GM23338 (cell line): ENCODE results near the gene DAPK1. TPM values are rescaled to one million over a fixed set of nuclear protein-coding genes. Genes with fewer than 3 reads are reported as not detected.

Source experiments
- ATAC-seq: fragments of 200-7000 bp; cut with Tn5 transposase; 3 replicates; pipeline ENCODE4 v1.9.1; 2020
- DNase-seq: peaks from one replicate; pipeline ENCODE4 v3.0.0-alpha.2; 2015; ENCODE audit warnings: low spot score
- H2AFZ ChIP-seq: fragments of 200-600 bp; sonication (generic); 2 replicates; pipeline ENCODE4 v1.8.0; 2016; ENCODE audit warnings: antibody characterized with exemption, mild to moderate bottlenecking, moderate library complexity
- H3F3A ChIP-seq: fragments of 200-600 bp; sonication (generic); replicated peaks from 2 replicates; pipeline ENCODE4 v1.8.0; 2017; ENCODE audit warnings: antibody characterized with exemption, mixed run types, low read depth
- H3K27ac ChIP-seq: fragments of 200-600 bp; sonication (generic); 2 replicates; pipeline ENCODE4 v1.6.1; 2016; ENCODE audit warnings: low read depth
- H3K27me3 ChIP-seq: fragments of 200-600 bp; sonication (generic); 2 replicates; pipeline ENCODE4 v1.8.0; 2016; ENCODE audit warnings: mild to moderate bottlenecking, mixed run types, moderate library complexity; ENCODE audit not compliant: insufficient read depth
- H3K36me3 ChIP-seq: fragments of 200-600 bp; sonication (generic); 2 replicates; pipeline ENCODE4 v1.8.0; 2016; ENCODE audit warnings: mild to moderate bottlenecking; ENCODE audit not compliant: insufficient read depth
- H3K4me1 ChIP-seq: fragments of 200-600 bp; sonication (generic); 2 replicates; pipeline ENCODE4 v1.8.0; 2016; ENCODE audit warnings: mild to moderate bottlenecking, moderate library complexity; ENCODE audit not compliant: insufficient read depth
- H3K4me2 ChIP-seq: fragments of 200-600 bp; sonication (generic); 2 replicates; pipeline ENCODE4 v1.7.1; 2017; ENCODE audit warnings: mixed run types
- H3K4me3 ChIP-seq: fragments of 200-600 bp; sonication (generic); 2 replicates; pipeline ENCODE4 v1.6.1; 2016; ENCODE audit warnings: mixed run types
- H3K79me2 ChIP-seq: fragments of 200-600 bp; sonication (generic); replicated peaks from 2 replicates; pipeline ENCODE4 v1.8.0; 2017; ENCODE audit warnings: mild to moderate bottlenecking; ENCODE audit not compliant: insufficient read depth
- H3K9me2 ChIP-seq: fragments of 200-600 bp; sonication (generic); 2 replicates; pipeline ENCODE4 v1.8.0; 2017; ENCODE audit not compliant: insufficient read depth
- H4K20me1 ChIP-seq: fragments of 200-600 bp; sonication (generic); replicated peaks from 2 replicates; pipeline ENCODE4 v1.8.0; 2017; ENCODE audit warnings: mild to moderate bottlenecking; ENCODE audit not compliant: insufficient read depth
- H3K27ac Mint-ChIP-seq: 2 replicates; pipeline ENCODE4 v1.8.0; 2020; ENCODE audit warnings: inconsistent platforms, mild to moderate bottlenecking, moderate library complexity, mixed read lengths
- H3K27me3 Mint-ChIP-seq: 3 replicates; pipeline ENCODE4 v1.8.0; 2022; ENCODE audit warnings: low read depth, mild to moderate bottlenecking, moderate library complexity, mixed read lengths, inconsistent platforms; ENCODE audit not compliant: insufficient read depth, poor library complexity
- H3K36me3 Mint-ChIP-seq: 3 replicates; pipeline ENCODE4 v1.8.0; 2021; ENCODE audit warnings: low read depth, mild to moderate bottlenecking, inconsistent platforms, moderate library complexity, mixed read lengths
- H3K4me1 Mint-ChIP-seq: 3 replicates; pipeline ENCODE4 v1.8.0; 2020; ENCODE audit warnings: mild to moderate bottlenecking, inconsistent platforms, mixed read lengths
- H3K4me3 Mint-ChIP-seq: 3 replicates; pipeline ENCODE4 v1.8.0; 2021; ENCODE audit warnings: moderate library complexity, mild to moderate bottlenecking, inconsistent platforms, mixed read lengths
- H3K9me3 Mint-ChIP-seq: 3 replicates; pipeline ENCODE4 v1.8.0; 2020; ENCODE audit warnings: moderate library complexity, mild to moderate bottlenecking, inconsistent platforms, mixed read lengths
- CREB1 ChIP-seq: fragments of 250-450 bp; sonication (Bioruptor Pico); IDR thresholded peaks from 2 replicates; pipeline ENCODE4 v1.5.0; 2020; ENCODE audit warnings: low read depth, mild to moderate bottlenecking, moderate library complexity
- CTCF ChIP-seq, 2 experiments: fragments of 200-600 bp in 1 of 2; sonication (generic) in 1 of 2; conservative IDR thresholded peaks; 2 replicates each; pipeline versions ENCODE4 v1.5.1 to v1.6.1; 2016 to 2017; ENCODE audit warnings: antibody characterized with exemption in 2 of 2, low read depth in 2 of 2, mild to moderate bottlenecking in 2 of 2, moderate library complexity in 1 of 2
- ETS1 ChIP-seq: IDR thresholded peaks from 2 replicates; pipeline ENCODE4 v1.6.1; 2016; ENCODE audit warnings: antibody characterized with exemption
- EZH2 ChIP-seq: fragments of 200-600 bp; sonication (generic); IDR thresholded peaks from one replicate; pipeline ENCODE4 v1.8.0; 2017; ENCODE audit warnings: antibody characterized with exemption, mild to moderate bottlenecking, low read depth; ENCODE audit not compliant: unreplicated experiment
- EZH2phosphoT487 ChIP-seq: fragments of 200-600 bp; sonication (generic); IDR thresholded peaks from one replicate; pipeline ENCODE4 v1.8.1; 2018; ENCODE audit warnings: antibody characterized with exemption; ENCODE audit not compliant: unreplicated experiment
- JUNB ChIP-seq: IDR thresholded peaks from one replicate; pipeline ENCODE4 v1.6.1; 2016; ENCODE audit warnings: antibody characterized with exemption; ENCODE audit not compliant: unreplicated experiment
- NANOG ChIP-seq: IDR thresholded peaks from 2 replicates; pipeline ENCODE4 v1.6.1; 2016; ENCODE audit warnings: antibody characterized with exemption, borderline replicate concordance
- POLR2AphosphoS5 ChIP-seq: IDR thresholded peaks from 2 replicates; pipeline ENCODE4 v1.6.1; 2016; ENCODE audit warnings: antibody characterized with exemption, low read depth
- STAT1 ChIP-seq: IDR thresholded peaks from one replicate; pipeline ENCODE4 v1.6.1; 2016; ENCODE audit warnings: antibody characterized with exemption; ENCODE audit not compliant: unreplicated experiment
- ZNF114 ChIP-seq: fragments of 250-450 bp; sonication (Bioruptor Pico); IDR thresholded peaks from 2 replicates; pipeline ENCODE4 v1.5.0; 2020; ENCODE audit warnings: mild to moderate bottlenecking, moderate library complexity
- ZNF331 ChIP-seq: fragments of 250-450 bp; sonication (Bioruptor Pico); IDR thresholded peaks from 2 replicates; pipeline ENCODE4 v1.5.0; 2020; ENCODE audit warnings: low read depth, mild to moderate bottlenecking, moderate library complexity
- polyA plus RNA-seq: library from polyadenylated mRNA; unstranded; fragments of >200 nt; fragmentation: Nextera tagmentation; extraction: Ambion mirVana; gene quantifications from 2 replicates; pipeline ENCODE4 v1.2.1, GENCODE V29; 2016
- total RNA-seq: library from RNA; depleted of rRNA; stranded (reverse); fragments of >200 nt; shearing (Covaris generic); gene quantifications from 2 replicates; pipeline ENCODE4 v1.2.3, GENCODE V29; 2014
- TF ChIP-seq, protein P1 (sequence below): fragments of 250-450 bp; sonication (Bioruptor Pico); IDR thresholded peaks from 2 replicates; pipeline ENCODE4 v1.5.0; 2020; ENCODE audit warnings: mild to moderate bottlenecking, moderate library complexity

The DAPK1 gene
- total and polyA plus RNA-seq, 2 experiments from 2014 or later: 37.0 to 134 TPM

GRCh38 chr9:87646546-87646945, 148.9 kb downstream of the DAPK1 start (continued):
- TF ChIP-seq, protein P1, sequence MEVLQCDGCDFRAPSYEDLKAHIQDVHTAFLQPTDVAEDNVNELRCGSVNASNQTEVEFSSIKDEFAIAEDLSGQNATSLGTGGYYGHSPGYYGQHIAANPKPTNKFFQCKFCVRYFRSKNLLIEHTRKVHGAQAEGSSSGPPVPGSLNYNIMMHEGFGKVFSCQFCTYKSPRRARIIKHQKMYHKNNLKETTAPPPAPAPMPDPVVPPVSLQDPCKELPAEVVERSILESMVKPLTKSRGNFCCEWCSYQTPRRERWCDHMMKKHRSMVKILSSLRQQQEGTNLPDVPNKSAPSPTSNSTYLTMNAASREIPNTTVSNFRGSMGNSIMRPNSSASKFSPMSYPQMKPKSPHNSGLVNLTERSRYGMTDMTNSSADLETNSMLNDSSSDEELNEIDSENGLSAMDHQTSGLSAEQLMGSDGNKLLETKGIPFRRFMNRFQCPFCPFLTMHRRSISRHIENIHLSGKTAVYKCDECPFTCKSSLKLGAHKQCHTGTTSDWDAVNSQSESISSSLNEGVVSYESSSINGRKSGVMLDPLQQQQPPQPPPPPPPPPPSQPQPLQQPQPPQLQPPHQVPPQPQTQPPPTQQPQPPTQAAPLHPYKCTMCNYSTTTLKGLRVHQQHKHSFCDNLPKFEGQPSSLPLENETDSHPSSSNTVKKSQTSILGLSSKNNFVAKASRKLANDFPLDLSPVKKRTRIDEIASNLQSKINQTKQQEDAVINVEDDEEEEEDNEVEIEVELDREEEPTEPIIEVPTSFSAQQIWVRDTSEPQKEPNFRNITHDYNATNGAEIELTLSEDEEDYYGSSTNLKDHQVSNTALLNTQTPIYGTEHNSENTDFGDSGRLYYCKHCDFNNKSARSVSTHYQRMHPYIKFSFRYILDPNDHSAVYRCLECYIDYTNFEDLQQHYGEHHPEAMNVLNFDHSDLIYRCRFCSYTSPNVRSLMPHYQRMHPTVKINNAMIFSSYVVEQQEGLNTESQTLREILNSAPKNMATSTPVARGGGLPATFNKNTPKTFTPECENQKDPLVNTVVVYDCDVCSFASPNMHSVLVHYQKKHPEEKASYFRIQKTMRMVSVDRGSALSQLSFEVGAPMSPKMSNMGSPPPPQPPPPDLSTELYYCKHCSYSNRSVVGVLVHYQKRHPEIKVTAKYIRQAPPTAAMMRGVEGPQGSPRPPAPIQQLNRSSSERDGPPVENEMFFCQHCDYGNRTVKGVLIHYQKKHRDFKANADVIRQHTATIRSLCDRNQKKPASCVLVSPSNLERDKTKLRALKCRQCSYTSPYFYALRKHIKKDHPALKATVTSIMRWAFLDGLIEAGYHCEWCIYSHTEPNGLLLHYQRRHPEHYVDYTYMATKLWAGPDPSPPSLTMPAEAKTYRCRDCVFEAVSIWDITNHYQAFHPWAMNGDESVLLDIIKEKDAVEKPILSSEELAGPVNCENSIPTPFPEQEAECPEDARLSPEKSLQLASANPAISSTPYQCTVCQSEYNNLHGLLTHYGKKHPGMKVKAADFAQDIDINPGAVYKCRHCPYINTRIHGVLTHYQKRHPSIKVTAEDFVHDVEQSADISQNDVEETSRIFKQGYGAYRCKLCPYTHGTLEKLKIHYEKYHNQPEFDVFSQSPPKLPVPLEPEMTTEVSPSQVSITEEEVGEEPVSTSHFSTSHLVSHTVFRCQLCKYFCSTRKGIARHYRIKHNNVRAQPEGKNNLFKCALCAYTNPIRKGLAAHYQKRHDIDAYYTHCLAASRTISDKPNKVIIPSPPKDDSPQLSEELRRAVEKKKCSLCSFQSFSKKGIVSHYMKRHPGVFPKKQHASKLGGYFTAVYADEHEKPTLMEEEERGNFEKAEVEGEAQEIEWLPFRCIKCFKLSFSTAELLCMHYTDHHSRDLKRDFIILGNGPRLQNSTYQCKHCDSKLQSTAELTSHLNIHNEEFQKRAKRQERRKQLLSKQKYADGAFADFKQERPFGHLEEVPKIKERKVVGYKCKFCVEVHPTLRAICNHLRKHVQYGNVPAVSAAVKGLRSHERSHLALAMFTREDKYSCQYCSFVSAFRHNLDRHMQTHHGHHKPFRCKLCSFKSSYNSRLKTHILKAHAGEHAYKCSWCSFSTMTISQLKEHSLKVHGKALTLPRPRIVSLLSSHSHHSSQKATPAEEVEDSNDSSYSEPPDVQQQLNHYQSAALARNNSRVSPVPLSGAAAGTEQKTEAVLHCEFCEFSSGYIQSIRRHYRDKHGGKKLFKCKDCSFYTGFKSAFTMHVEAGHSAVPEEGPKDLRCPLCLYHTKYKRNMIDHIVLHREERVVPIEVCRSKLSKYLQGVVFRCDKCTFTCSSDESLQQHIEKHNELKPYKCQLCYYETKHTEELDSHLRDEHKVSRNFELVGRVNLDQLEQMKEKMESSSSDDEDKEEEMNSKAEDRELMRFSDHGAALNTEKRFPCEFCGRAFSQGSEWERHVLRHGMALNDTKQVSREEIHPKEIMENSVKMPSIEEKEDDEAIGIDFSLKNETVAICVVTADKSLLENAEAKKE: no peak
- TF ChIP-seq ETS1 (no peak), ZNF331 (CRISPR knock-in tag) (no peak)

- Histone ChIP-seq H3F3A (0 out of 2 replicates have a peak, but pooled peaks cover 3% of the 10 kb centered on the region), H4K20me1 (no peaks in the 10 kb centered on the region; the same call in none of the 2 replicates), H3K4me1 (peaks cover 26% of the 10 kb centered on the region), H3K4me3 (no peak overlapping the region), H3K27ac (no peak overlapping the region; the same call in 1 of the 2 replicates), H3K9me2 (no peaks in the 10 kb centered on the region), H2AFZ (no peak overlapping the region), H3K36me3 (peaks cover 56% of the 10 kb centered on the region), H3K4me2 (no peak overlapping the region), H3K79me2 (no peaks in the 10 kb centered on the region), H3K27me3 (no peaks in the 10 kb centered on the region)
- H3K4me1 Mint-ChIP-seq: peaks cover 21% of the 10 kb centered on the region
- DNase-seq (no peak), ATAC-seq (no peak)
- no peak overlapping the region for H3K27ac Mint-ChIP-seq
- H3K27me3 Mint-ChIP-seq: peaks cover 2% of the 10 kb centered on the region
- peaks cover 77% of the 10 kb centered on the region for H3K36me3 Mint-ChIP-seq
- no peaks in the 10 kb centered on the region for H3K9me3 Mint-ChIP-seq
- no peak overlapping the region for H3K4me3 Mint-ChIP-seq
- no peak for TF ChIP-seq ZNF114 (CRISPR knock-in tag)
- TF ChIP-seq CTCF (conservative IDR thresholded peaks at IDR 0.05; ENCODE audit: low read depth in 2 of 2): no peak
- TF ChIP-seq EZH2phosphoT487: no peak
- TF ChIP-seq ETS1: no peak
- no peak for TF ChIP-seq CREB1
- TF ChIP-seq STAT1: no peak
- TF ChIP-seq EZH2: no peak
- TF ChIP-seq POLR2AphosphoS5: no peak
- no peak for TF ChIP-seq NANOG
- no peak for TF ChIP-seq JUNB
- no peak for TF ChIP-seq ZNF331 (CRISPR knock-in tag)
Observed at GRCh38 chr9:87647114-87647513, 149.4 kb downstream of the DAPK1 start.
